Activated CD4-positive, alpha-beta T cell treated with anti-CD3 and anti-CD28 coated beads, Interleukin-10, Interleukin-2, amounts not matched to agents 100 ng/mL and 50 ng/mL, durations not matched to agents 16 hours and 8 hours (primary cell): Measurements from ENCODE around the gene UBE4B.
A peak's percentile ranks its signal among the peaks of the same experiment; 100 is the strongest.

Source experiments
- DNase-seq: peaks from one replicate; pipeline ENCODE4 v3.0.0-alpha.2; 2020

UBE4B gene

DNA sequence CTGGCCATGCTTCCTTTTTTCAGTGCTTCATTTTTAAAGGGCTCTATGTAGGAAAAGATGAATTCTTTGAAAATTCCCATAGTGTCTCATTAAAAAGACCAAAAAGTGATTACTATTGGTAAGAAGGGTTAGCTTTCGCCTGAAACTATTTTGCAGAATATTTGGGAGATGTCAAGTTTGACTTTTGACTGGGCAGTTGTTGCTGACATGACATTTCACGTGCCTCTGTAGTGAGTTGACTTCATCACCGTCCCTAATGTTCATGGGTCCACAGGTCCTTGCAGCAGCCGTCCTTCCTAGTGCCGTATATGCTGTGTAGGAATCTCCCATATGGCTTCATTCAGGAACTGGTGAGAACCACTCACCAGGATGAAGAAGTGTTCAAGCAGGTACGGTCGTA is 88.9 kb downstream of the UBE4B start:
- no peak for DNase-seq

DNA sequence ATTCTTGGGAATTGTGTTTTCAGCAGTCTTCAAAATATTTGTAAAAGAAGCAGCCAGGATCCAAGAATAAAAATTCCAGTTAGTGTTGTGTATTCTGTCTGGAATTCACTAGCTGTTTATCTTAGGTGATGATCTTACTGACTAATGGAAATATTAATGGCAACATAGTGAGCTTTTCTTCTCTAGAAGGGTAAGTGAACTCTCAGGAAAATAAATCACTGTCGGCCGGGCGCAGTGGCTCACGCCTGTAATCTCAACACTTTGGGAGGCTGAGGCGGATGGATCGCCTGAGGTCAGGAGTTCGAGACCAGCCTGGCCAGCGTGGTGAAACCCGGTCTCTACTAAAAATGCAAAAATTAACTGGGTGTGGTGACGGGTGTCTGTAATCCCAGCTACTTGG is 90.2 kb downstream of the UBE4B start:
- no peak for DNase-seq

DNA sequence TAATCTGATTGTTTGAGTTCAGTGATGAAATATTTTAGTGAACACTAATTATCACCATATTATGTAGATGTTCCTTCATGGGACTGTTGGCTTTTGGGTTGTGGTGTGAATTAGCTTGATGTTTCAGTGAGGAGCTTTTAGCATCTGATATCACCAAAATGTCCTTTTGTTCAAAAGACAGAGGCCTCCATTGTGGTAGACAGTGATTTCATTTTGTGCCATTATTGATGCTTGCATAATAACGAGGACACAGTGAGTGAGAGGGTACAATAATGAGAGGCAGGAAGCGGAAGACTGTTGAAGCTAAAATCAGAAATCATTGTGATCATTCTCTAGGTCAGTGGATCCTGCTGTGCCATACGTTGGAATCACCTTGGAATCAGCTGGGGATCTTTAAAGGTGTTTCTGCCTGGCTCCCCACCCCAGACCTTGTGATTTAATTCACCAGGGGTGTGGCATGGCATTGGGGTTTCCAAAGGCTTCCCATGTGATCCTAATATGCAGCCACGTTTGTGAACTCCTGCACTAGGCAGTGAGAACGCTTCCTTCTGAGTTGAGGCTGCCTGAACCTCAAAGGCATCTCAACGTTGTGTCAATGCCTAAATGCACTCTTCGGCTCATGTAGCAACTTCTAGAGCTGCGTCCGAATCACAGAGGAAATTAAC is 95.5 kb downstream of the UBE4B start:
- no peak for DNase-seq

DNA sequence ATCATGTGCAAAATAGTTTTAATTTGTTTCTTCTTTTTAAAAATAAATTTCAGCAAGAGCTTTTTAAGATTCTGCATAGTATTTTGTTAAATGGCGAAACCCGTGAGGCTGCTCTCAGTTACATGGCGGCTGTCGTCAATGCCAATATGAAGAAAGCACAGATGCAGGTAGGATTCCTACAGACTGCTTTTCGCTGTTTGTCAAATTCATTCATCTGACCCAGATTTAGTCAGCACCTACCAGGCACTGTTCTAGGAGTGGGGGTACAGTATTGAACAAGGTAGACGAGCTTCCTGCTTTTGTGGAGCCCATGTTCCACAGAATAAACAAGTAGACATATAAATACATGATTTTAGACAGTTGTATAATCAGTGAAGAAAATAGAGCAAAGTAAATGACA is 99.6 kb downstream of the UBE4B start:
- no peak for DNase-seq

DNA sequence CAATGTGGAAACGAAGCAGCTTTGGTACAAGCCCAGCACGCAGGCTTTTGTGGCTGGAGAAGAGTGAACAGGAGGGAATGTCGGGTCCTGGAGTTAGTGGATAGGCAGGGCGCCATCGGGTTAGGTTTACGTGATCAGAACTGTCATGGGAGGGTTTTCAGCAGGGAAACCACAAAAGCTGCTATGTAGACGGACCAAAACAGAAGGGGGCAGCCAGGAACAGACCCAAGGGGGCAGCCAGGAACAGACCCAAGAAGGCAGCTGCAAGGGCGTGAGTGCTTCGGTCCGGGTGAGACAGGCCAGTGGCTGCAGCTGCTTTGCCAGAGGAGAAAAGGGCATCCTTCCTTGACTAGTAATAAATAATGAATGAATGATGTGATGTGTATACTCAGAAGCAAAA is 100.1 kb downstream of the UBE4B start:
- no peak for DNase-seq

DNA sequence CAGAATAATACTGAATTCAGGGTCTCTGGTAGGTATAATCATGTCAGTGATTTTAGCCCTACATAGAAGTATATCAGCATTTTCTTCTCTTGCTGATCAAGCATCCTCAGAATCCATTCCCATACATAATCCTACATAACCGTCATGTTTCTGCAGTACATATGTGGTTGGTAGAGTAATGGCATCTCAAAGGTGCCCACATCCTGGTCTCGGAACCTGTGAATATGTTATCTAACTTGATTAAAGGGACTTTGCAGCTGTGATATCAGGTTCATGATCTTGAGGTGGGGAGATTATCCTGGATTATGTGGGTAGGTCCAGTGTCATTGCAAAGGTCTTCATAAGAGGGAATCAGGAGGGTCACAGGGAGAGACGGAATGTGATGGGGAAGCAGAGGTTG is 108.2 kb downstream of the UBE4B start:
- DNase-seq = no peak

DNA sequence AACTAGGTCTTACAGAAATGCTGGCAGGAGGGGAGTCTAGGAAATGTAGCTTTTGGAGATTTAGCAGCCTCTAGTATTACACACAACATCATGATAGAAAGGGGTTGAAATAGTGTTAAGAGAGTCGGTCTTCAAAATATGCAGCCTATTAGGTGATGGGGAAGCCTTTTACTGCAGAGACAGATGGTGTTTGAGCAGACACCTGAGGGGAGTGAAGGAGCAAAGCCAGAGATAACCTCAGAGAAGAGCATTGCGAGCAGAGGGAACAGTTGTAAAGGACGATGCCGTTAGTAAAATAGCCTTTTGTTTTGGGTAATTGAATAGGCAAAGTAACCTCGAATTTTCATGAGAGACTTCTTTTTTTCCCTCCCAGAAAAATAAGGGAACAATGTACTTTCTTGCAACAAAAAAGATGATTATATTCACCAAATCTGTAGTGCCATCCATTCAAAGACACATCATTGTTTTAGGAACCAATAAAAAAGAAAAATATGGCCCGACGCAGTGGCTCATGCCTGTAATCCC is 111.3 kb downstream of the UBE4B start:
- DNase-seq = no peak

DNA sequence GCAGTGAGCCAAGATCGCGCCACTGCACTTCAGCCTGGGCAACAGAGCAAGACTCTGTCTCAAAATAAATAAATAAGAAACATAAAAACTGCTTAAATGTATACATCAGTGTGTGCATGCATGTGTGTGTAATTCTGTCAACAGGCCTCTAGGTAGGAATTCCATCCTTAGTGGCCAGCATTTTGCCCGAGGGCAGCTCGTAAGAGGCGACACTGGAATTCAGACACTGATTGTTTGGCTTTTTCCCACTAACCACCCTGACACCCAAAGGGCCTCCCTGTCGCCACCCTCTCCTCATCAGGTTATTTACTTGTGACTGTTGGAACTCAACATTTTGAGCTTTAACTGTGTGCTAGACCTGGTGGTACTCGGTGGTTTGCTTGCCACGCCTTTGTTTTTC is 113.6 kb downstream of the UBE4B start:
- no peak for DNase-seq

DNA sequence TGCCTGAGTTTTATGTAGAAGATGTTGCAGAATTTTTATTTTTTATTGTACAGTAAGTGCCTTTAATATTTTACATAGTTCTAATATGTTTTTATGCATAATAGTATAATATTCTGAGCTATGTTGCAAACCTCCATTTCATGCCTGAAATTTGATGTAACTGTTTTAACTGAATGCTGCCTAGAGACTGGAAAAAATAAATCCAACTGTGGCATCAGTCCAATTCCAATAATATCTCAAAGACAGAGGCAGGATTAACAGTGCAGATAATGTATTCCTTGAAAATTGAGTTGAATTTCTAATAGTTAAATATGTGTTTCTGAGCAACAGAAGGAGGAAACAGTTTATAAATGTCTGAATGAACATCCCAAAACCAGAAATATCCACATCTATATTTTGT is 116.5 kb downstream of the UBE4B start:
- no peak for DNase-seq

DNA sequence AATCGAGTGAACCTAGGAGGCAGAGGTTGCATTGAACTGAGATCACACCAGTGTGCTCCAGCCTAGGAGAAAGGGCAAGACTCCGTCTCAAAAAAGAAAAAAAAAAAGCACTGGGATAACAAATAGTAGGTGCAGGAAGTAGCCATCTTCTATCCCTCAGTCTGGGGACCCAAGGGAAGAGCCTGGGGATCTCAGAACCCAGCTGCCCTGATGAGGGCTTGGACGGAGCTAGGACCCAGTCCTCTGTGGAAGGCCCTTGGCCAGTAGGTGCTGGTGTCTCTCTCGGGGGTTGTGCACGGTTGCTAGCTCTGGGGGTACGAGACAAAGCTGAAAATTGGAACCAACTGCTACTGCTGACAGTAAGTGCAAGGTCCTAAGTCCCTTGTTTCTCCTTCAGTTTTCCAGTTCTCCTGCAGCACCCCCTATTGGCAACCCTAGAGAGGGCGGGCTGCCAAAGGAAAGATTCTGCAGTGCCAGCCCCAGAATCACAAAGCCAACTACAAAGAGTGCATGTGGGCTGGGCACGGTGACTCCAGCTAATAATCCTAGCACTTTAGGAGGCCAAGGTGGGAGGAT is 120.0 kb downstream of the UBE4B start:
- peak; percentile 47 for DNase-seq

DNA sequence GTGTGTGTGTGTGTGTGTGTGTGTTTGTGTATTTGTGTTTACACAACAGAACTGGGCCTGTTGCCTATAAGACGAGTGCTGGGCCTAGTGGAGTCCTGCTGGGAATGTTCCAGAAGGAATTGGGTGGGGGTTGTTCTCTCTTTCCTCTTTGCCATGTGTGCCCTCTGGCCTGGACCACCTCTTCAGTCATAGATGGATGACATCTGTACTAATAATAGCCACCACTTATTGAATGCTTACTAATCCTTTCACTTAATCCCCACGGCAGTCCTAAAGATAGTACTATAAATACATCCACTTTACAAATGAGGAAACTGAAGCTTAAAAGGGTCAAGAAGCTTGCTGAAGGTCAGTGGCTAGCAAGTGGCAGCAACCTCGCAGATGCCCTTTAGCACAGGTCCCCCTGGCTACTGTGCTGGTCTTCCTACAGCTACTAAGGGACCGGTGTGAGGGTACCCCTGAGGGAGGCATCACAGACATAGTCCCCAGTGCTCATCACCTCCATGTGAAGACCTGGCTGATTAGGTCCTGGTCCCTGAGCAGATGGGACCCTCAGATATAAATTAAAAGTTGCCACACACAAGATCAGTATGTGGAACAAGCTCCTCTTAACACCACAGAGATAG is 122.4 kb downstream of the UBE4B start:
- DNase-seq = no peak

DNA sequence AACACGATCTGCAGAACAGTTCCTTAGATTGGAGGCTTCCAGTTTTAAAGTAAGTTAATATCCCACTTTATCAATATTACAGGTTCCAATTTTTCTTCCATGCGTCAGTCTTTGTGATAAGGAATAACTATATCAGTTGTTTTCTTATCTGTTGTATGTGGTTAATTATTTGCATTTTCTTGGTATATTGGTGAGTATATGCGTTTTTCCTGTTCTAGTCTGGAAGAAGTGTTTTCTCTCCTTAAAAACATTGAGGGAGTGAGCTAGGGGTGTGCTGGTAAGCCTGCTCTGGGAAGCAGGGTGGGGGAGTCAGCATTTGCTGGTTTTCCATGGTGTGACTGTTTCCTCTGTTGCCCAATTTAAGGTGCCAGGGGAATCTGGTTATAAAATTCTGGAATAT is 127.4 kb downstream of the UBE4B start:
- no peak for DNase-seq

DNA sequence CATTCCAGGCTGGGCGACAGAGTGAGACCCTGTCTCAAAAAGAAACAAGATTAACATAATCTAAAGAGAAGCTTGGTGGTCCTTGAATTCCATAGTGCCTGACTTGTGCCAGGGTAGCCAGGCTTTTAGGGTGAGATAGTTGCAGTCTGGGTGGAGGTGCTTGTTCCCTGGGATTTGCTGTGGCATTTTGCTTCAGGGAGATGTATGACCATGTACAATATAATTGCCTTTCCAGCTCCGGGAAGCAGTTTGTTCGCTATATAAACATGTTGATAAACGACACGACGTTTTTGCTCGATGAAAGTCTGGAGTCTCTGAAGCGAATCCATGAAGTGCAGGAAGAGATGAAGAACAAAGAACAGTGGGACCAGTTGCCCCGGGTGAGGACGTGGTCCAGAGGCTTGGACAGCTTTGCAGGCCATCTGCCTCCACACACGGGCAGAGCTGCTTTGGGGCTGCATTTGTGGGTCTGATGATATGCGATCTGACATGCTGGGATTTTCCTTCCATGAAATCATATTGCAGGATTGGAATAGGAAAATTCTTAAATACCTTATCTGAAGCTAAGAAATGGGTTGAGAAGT is 128.2 kb downstream of the UBE4B start:
- DNase-seq = no peak

DNA sequence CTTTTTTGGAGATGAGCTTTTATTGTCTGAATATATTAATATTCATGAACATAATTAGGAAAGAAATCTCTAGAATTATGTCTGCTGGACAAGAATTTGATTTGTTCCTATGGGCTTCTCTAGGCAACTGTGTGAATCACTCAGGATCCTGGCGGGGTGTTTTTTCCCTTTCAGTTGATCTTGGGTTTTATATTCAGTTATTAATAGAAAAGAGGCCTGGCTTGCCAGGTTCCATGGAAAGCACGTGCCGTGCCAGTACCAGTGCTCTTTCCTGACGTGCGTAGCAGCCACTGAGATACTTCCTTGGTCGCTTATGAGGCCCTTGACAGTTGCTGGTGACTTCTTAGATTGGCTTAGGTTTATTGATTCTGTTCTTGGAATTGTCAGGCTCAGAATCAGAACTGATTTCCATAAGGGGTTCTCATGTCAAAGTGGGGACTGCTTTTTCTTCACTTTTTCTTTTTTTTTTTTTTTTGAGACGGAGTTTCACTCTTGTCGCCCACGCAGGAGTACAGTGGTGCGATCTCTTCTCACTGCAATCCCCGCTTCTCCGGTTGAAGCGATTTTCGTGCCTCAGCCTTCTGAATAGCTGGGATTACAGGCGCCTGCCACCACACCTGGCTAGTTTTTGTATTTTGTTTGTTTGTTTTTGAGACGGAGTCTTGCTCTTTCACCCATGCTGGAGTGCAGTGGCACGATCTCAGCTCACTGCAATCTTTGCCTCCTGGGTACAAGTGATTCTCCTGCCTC is 129.0 kb downstream of the UBE4B start:
- no peak for DNase-seq

DNA sequence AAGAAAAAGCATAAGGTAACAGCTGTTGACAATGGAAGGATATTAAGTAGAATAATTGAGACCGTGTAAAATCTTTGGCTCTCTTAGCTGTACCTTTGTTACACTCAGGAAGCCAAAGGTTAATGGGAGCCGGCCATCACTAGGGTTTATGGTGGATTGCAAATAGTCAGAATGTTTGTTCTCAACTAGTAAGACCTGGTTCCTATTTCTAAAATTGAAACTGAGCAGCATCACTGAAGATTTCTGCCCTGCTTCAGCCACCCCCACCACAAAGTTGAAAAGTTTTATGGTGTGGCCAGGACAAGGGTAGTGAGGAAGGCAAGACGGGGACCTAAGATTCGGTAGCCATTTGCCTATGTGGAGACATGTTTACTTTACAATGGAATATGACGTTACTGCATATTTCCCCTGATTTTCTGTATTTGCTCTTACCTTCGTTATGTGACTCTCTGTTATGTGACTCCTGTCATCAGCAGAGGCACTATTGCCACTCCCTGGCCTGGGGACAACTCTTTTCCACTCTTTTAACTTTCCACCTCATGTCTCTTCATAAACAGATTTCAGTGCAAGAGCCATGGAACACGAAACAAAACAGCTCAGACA is 136.3 kb downstream of the UBE4B start:
- DNase-seq = peak; percentile 83

DNA sequence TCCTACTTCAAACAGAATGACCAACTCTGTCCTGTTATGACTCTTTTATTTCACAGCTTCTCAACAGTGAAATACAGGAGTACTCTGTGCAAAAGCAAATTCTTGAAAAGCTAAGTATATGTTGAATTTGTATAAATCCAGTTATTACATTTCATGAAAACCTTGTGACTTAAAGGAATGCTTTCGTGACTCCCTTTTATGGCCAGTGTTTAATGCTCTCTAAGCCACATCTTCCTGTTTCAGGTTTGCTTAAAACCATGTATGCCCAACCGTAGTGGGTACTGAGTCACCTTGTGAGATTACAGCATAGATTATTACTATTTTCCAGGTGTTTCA is 137.4 kb downstream of the UBE4B start:
- peak; percentile 94 for DNase-seq

DNA sequence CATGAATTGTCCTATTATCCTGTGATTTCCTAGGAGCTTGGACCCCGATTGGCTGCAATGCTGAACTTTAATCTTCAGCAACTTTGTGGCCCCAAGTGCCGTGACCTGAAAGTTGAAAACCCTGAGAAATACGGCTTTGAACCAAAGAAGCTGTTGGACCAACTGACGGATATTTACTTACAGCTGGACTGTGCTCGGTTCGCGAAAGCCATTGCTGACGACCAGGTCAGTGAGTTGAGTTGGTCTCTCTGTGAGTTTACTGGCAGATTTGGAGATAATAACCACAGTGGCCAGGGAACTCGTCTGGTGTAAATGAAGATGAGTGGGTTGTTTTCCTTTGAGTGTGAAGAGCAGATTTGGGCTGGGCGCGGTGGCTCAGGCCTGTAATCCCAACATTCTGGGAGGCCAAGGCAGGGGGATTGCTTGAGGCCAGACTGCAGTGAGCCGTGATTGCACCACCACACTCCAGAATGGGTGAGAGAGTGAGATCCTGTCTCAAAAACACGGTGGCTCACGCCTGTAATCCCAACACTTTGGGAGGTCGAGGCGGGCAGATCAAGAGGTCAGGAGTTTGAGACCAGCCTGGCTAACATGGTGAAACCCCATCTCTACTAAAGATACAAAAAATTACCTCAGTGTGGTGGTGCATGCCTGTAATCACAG is 138.5 kb downstream of the UBE4B start:
- DNase-seq = peak; percentile 15

DNA sequence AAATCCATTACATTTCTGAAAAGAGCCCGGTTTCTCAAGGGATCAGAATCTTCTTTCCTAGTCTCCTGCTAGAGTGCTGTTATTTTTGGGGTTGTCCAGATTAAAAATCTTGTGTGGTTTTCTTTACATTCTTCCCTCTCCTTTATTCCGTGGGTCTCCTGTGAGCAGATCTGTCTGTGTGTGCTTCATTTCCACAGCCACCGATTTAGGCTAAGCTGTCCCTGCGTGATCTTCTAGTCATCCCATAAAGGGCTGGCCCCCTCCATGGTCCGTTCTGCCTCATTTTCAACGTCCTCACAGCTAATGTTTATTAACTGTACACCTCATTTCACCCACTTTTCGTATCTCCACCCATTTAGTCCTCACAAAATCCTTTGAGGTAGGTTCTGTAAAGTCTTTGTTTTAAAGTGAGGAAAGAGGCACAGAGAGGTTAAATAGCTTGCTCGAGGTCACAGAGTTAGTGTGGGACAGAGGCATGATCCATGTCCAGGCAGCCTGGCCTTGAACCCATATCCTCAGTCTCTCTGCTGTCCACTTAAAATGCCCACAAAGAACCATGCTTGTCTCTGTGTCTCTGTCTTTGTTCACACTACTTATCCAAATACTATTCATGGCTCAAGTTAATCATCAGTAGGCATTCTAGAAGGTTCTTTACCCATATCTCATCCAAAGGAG is 139.4 kb downstream of the UBE4B start:
- DNase-seq = no peak

DNA sequence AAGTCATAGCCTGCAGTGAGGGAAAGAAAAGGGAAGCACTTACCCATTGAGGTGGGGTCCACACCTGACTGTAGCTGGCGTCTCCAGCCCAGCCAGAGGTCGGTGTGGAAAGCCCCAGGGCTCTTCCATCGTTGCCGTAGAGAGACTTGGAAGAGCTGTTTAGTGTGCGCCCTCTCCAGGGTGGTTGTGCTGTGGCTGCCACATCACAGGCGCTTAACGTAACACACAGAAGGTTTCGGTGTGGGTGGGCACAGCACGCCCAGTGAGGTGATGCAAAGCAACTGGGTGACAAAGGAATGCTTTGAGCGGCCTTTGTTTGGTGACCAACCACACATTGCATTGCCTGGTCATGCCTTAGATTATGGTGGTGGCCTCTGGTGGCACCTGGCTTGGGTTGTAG is 140.8 kb downstream of the UBE4B start:
- DNase-seq = peak; percentile 22

DNA sequence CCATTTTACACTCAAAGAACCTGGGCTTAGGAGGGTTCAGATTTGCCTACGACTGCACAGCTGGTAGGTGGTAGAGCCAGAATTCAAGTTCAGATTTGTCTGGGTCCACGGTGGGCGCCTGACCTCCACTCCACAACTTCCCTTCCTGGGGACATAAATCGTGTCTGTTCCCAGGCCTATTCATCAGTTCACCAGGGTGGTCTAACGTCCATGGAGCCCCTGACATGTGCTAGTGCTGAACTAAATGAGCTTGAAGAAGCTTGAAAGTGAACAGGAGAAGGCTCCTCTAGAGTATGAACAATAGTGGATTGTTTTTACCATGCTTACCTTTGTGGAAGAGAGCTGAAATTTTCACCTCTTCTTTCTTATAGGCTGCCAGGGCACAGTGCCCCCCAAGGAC is 145.1 kb downstream of the UBE4B start:
- no peak for DNase-seq

DNA sequence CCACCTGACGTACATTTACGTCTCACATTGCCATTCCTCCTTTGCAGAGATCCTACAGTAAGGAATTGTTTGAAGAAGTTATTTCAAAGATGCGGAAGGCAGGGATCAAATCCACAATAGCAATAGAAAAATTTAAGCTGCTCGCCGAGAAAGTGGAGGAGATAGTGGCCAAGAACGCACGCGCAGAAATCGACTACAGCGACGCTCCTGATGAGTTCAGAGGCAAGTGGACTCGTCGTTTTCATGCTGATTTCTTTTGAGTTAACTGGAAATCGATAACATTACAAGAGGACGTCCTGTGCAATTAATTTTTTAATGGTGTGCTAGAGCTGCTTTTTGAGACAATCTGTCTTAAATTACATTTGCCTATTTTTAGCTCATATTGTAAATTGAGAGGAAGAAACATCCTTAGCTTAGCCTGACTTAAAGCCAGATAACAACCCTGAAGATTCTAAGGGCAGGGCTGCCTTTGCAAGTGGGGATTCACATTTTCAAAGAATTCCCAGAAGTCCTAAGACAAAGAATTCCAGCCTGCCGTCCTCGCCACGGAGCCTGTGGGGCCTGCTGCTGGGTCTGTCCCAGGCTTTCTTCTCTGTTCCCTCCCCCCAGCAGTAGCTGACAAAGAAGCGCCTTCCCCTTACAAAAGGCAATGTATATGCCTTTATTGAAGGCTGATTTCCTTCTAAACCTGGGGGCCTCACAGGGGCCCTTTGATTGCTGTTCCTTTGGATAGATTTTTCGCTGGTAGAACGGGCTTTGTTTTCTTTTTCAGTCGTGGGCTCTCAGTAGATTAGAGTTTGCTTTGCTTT is 146.0 kb downstream of the UBE4B start:
- no peak for DNase-seq
